IPS-20b (cell line): Measurements from ENCODE around the gene LIN7C.

Experiments
- H3K27ac ChIP-seq: one replicate; pipeline ENCODE4 v1.5.1; 2013; ENCODE audit warnings: low read length
- H3K27me3 ChIP-seq: 2 replicates; pipeline ENCODE4 v1.6.1; 2013; ENCODE audit warnings: mild to moderate bottlenecking, low read length, inconsistent platforms; ENCODE audit not compliant: insufficient read depth
- H3K36me3 ChIP-seq: 2 replicates; pipeline ENCODE4 v1.6.1; 2013; ENCODE audit warnings: low read depth, mild to moderate bottlenecking, inconsistent platforms, low read length, moderate library complexity; ENCODE audit not compliant: insufficient read depth
- H3K4me1 ChIP-seq: 2 replicates; pipeline ENCODE4 v1.6.1; 2013; ENCODE audit warnings: mild to moderate bottlenecking, control low read depth, inconsistent platforms, low read length, moderate library complexity; ENCODE audit not compliant: insufficient read depth
- H3K4me3 ChIP-seq: 2 replicates; pipeline ENCODE4 v1.5.1; 2013; ENCODE audit warnings: mild to moderate bottlenecking, low read length, inconsistent platforms
- H3K9ac ChIP-seq: 2 replicates; pipeline ENCODE4 v1.6.1; 2013; ENCODE audit warnings: low read depth, mild to moderate bottlenecking, inconsistent platforms, low read length, moderate library complexity
- H3K9me3 ChIP-seq: 2 replicates; pipeline ENCODE4 v1.6.1; 2013; ENCODE audit warnings: mild to moderate bottlenecking, low read depth, low read length, inconsistent platforms; ENCODE audit not compliant: insufficient read depth

Gene LIN7C

GRCh38 chr11:27468209-27468994 lies 38.2 kb downstream of the LIN7C start:
- peak overlapping the region; percentile 99 for H3K4me3 ChIP-seq
- peaks cover 11% of the 10 kb centered on the region; the same call in 1 of the 2 replicates for H3K27me3 ChIP-seq
- H3K27ac ChIP-seq: no peak overlapping the region
- peaks cover 43% of the 10 kb centered on the region for H3K4me1 ChIP-seq
- peak overlapping the region; percentile 29; the same call in 1 of the 2 replicates for H3K9ac ChIP-seq
- no peaks in the 10 kb centered on the region for H3K9me3 ChIP-seq
- H3K36me3 ChIP-seq: peaks cover 7% of the 10 kb centered on the region; the same call in 1 of the 2 replicates

DNA sequence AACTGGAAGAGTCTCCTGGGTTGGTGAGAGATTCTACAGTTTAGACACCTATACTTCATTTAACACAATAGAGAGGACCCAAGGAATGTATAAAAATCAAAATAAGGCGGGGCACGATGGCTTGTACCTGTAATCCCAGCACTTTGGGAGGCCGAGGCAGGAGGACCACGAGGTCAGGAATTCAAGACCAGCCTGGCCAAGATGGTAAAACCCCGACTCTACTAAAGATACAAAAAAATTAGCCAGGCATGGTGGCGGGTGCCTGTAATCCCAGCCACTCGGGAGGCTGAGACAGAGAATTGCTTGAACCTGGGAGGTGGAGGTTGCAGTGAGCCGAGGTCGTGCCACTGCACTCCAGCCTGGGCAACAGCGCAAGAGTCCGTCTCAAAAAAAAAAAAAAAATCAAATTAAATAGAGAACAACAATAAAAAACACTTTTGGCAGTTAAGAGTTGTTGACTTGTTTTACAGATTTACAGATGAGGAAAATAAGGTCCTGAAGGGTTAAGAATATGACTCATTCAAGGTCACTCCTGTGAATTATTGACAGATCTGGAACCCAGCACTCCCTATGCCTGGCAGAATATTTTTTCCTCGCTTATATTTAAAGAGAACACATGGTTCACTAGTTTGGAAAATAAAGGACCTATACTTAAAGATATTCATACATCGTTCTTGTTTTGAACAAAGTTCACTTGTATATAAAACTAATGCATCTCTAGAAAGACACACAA lies 39.2 kb downstream of the LIN7C start:
- H3K9me3 ChIP-seq: no peaks in the 10 kb centered on the region
- H3K27ac ChIP-seq: no peak overlapping the region
- H3K4me1 ChIP-seq: peaks cover 46% of the 10 kb centered on the region
- H3K4me3 ChIP-seq: no peak overlapping the region; the same call in 1 of the 2 replicates
- H3K27me3 ChIP-seq: peaks cover 11% of the 10 kb centered on the region; the same call in 1 of the 2 replicates
- H3K9ac ChIP-seq: no peak overlapping the region
- H3K36me3 ChIP-seq: peaks cover 10% of the 10 kb centered on the region; the same call in 1 of the 2 replicates

- Histone ChIP-seq H3K4me3 (no peak overlapping the region), H3K9me3 (no peaks in the 10 kb centered on the region), H3K36me3 (peaks cover 13% of the 10 kb centered on the region; the same call in 1 of the 2 replicates), H3K27me3 (peaks cover 11% of the 10 kb centered on the region; the same call in 1 of the 2 replicates), H3K27ac (no peak overlapping the region), H3K9ac (no peak overlapping the region), H3K4me1 (peaks cover 50% of the 10 kb centered on the region)
These were observed 40.2 kb downstream of the LIN7C start for GRCh38 chr11:27466363-27466762.

- Histone ChIP-seq H3K27me3 (peaks cover 6% of the 10 kb centered on the region; the same call in 1 of the 2 replicates), H3K9me3 (no peaks in the 10 kb centered on the region), H3K36me3 (peaks cover 13% of the 10 kb centered on the region; the same call in 1 of the 2 replicates), H3K27ac (no peak overlapping the region), H3K4me3 (0 out of 2 replicates have a peak overlapping the region, but pooled peaks have one; percentile 13), H3K9ac (peak overlapping the region; percentile 28; the same call in 1 of the 2 replicates), H3K4me1 (peaks cover 53% of the 10 kb centered on the region)
These were observed 40.9 kb downstream of the LIN7C start for GRCh38 chr11:27465629-27466028.

DNA sequence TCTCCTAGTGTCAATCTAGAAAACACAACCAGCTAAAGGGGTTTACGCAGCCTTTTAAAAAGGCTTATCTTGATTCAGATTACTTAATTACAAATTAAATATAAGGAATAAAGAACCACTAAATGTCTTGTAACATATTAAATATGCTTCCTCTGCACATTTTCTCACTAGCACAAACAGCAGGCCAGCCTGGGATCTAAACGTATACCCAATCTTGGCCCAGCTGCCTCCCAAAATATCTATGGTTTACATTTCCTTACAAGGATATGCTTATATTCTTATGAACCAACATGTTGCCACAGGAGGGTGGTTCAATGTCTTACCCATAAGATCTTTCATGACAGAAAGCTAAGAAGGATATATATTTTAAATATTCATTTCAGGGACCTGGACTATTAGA lies 41.7 kb downstream of the LIN7C start:
- H3K27ac ChIP-seq: no peak overlapping the region
- 0 out of 2 replicates have a peak overlapping the region, but pooled peaks have one; percentile 13 for H3K4me3 ChIP-seq
- peak overlapping the region; percentile 28; the same call in 1 of the 2 replicates for H3K9ac ChIP-seq
- peaks cover 56% of the 10 kb centered on the region for H3K4me1 ChIP-seq
- peaks cover 13% of the 10 kb centered on the region; the same call in 1 of the 2 replicates for H3K36me3 ChIP-seq
- H3K27me3 ChIP-seq: peaks cover 3% of the 10 kb centered on the region; the same call in 1 of the 2 replicates
- no peaks in the 10 kb centered on the region for H3K9me3 ChIP-seq

- H3K9ac ChIP-seq: no peak overlapping the region
- H3K27me3 ChIP-seq: no peaks in the 10 kb centered on the region
- no peak overlapping the region for H3K4me3 ChIP-seq
- peaks cover 12% of the 10 kb centered on the region; the same call in 1 of the 2 replicates for H3K36me3 ChIP-seq
- peaks cover 50% of the 10 kb centered on the region for H3K4me1 ChIP-seq
- no peaks in the 10 kb centered on the region for H3K9me3 ChIP-seq
- no peak overlapping the region for H3K27ac ChIP-seq
These were observed 42.3 kb downstream of the LIN7C start for GRCh38 chr11:27464289-27464696.

DNA sequence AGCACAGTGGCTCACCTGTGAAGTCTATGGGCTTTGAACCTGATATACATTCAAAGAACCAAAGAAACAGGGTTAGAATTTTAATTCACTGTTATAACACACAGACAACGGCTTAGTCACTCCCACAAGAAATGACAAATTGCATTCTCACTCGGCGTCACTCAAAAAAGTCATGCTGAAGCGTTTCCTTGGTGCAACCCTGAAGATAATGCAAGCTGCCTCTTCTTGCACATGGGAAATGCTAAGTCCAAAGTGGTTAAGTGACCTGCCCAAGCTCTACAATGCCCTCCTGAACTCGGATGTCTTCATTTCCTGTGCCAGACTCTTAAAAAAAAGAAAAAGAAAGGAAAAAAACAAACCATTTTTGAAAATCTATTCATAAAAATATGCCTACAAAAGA lies 44.0 kb downstream of the LIN7C start:
- H3K36me3 ChIP-seq: peaks cover 6% of the 10 kb centered on the region; the same call in 1 of the 2 replicates
- H3K27ac ChIP-seq: no peak overlapping the region
- H3K4me3 ChIP-seq: no peak overlapping the region
- H3K4me1 ChIP-seq: peaks cover 40% of the 10 kb centered on the region
- no peaks in the 10 kb centered on the region for H3K27me3 ChIP-seq
- H3K9ac ChIP-seq: no peak overlapping the region
- no peaks in the 10 kb centered on the region for H3K9me3 ChIP-seq

DNA sequence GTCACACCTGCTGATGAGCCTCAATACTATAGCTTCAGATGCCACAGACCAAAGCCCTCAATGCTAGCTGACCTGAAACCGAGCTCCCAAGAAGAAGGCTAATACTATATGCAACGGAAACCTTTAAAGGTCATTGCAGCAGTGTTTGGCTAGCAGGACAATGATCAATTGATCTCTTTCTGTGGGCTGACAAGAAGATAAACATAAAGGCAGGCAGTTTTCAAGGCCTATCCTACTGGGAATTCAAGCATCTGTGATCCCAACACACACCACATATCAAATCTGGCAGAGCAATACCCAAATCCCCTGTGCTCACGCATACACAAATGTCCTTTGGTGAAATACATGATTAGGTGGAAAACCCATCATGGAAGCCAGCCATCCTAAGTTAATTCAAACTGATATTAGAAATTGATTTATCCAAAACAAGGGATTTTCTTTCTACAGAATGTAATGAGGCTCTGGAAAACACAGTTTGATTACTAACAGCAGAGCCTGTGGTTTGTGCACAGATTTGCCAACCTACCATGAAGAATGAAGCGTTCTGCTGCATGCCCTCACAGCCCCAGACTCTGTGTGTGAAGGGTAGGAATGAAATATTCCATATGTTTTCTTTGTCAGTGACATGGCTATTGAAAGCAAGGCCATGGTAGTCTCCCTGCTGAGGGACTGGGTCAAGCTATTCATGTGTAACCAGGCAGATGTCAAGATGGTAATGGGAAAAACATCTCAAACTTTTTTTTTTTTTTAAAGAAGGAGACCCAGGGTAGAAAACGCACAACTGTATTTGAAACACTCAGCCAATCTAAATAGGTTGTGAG lies 46.2 kb downstream of the LIN7C start:
- Histone ChIP-seq H3K36me3 (peaks cover 6% of the 10 kb centered on the region; the same call in 1 of the 2 replicates), H3K27me3 (no peaks in the 10 kb centered on the region), H3K9ac (no peak overlapping the region), H3K9me3 (no peaks in the 10 kb centered on the region), H3K4me1 (peaks cover 49% of the 10 kb centered on the region), H3K27ac (peak overlapping the region; percentile 3), H3K4me3 (no peak overlapping the region)

DNA sequence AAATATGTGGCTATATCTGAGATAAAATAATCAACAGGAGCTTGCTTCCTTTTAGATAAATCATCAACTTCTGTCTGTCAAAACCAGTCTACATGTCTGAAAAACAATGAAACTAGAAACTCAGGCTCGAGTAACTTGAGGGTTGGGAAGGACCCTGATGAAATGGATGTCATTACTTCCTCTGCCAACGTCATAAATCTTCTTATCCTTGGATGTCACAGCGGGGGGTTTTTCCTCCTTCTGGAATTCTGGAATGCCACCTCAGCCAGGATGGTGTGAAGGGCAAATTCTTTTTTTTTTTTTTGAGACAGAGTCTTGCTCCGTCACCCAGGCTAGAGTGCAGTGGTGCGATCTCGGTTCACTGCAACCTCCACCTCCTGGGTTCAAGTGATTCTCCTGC lies 47.4 kb downstream of the LIN7C start:
- H3K4me1 ChIP-seq: peaks cover 39% of the 10 kb centered on the region

GRCh38 chr11:27458182-27458581 lies 48.4 kb downstream of the LIN7C start:
- Histone ChIP-seq H3K27me3 (no peaks in the 10 kb centered on the region), H3K9ac (no peak overlapping the region), H3K4me3 (no peak overlapping the region), H3K36me3 (peaks cover 6% of the 10 kb centered on the region; the same call in 1 of the 2 replicates), H3K4me1 (peaks cover 38% of the 10 kb centered on the region), H3K9me3 (peaks cover 3% of the 10 kb centered on the region; the same call in 1 of the 2 replicates), H3K27ac (no peak overlapping the region)

More for the DNA sequence above, 47.4 kb downstream of the LIN7C start:
- no peaks in the 10 kb centered on the region for H3K27me3 ChIP-seq
- H3K4me3 ChIP-seq: no peak overlapping the region
- no peak overlapping the region for H3K27ac ChIP-seq
- H3K9ac ChIP-seq: no peak overlapping the region
- peaks cover under 1% of the 10 kb centered on the region; the same call in 1 of the 2 replicates for H3K9me3 ChIP-seq
- H3K36me3 ChIP-seq: peaks cover 6% of the 10 kb centered on the region; the same call in 1 of the 2 replicates
